GM13976 (cell line): ENCODE data around the gene FN3KRP.

Experiments
- DNase-seq: peaks from one replicate; pipeline ENCODE4 v3.0.0; 2012; ENCODE audit warnings: low spot score
- in situ Hi-C: fragments of 300-500 bp; cut with MboI; formaldehyde crosslinking; loops from one replicate; pipeline ENCODE4 v1.12.0; 2022; ENCODE audit warnings: low sequenced_read_pairs, mixed read lengths, inconsistent platforms; ENCODE audit not compliant: unreplicated experiment
- TF ChIP-seq, protein P1 (sequence below): IDR thresholded peaks from 2 replicates; pipeline ENCODE4 v1.5.1; 2012; ENCODE audit warnings: borderline replicate concordance, mild to moderate bottlenecking; ENCODE audit not compliant: insufficient read depth; ENCODE audit errors: extremely low read depth, missing control alignments, control extremely low read depth

Gene FN3KRP

DNA sequence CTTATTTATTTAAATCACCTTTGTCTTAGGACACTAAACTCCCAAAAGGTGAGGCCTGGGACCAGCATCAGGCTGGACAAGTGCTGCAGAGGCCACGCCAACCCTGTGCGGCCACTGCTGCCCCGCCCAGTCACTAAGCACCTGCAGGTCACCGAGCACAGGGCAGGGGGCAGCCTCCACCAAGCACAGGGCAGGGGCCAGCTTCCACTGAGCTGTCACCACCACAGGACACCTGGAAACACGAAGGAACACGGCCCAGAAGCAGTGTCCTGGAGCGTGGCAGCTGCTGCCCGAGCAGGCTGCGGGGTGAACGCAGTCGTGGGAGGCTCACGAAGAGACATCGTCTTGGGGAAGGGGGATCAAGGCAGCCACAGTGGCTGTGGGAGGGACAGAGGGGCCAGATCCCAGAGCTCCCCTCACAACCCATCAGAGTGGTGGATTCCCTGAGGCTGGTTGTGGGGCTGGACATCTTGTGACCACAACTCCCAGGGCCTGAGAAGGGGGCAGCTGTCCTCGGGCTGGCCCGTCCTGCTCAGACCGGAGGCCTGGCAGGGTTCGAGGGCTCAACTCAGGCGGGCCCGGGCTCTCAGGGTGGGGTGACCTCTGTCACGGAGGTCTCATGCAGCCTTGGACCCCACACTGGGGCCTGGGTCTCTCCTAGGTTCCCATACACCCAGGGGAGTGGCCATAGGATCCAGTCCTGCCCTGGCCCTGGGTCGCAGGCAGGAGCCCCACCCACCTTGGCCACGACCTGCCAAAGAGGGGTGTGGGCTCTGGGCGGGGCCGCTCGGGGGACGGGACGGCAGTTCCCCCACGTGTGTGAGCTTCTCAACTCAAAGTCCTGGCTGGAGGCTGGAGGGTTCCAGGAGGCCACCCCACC lies 36.7 kb upstream of the FN3KRP start:
- TF ChIP-seq, protein P1, sequence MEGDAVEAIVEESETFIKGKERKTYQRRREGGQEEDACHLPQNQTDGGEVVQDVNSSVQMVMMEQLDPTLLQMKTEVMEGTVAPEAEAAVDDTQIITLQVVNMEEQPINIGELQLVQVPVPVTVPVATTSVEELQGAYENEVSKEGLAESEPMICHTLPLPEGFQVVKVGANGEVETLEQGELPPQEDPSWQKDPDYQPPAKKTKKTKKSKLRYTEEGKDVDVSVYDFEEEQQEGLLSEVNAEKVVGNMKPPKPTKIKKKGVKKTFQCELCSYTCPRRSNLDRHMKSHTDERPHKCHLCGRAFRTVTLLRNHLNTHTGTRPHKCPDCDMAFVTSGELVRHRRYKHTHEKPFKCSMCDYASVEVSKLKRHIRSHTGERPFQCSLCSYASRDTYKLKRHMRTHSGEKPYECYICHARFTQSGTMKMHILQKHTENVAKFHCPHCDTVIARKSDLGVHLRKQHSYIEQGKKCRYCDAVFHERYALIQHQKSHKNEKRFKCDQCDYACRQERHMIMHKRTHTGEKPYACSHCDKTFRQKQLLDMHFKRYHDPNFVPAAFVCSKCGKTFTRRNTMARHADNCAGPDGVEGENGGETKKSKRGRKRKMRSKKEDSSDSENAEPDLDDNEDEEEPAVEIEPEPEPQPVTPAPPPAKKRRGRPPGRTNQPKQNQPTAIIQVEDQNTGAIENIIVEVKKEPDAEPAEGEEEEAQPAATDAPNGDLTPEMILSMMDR = no peak
- DNase-seq = no peak
- in situ Hi-C loops = no loop called here

DNA sequence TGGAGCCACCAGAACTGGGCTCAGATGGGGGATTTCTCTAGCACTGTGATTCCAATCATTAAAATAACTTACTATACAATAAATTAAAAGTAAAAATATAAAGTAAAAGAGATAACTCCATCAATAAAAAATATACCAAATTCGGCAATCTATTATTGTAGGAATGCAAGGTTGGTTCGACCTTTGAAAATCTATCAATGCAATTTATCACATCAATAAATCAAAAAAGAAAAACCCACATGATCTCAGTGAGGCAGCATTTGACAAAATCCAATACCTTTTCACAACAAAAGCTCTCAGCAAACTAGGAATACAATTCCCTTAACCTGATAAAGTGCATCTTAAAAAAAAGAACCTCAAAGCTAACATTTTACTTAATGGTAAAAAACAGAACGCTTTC lies 35.0 kb upstream of the FN3KRP start:
- no peak for DNase-seq
- in situ Hi-C loops = no loop called here
- TF ChIP-seq, protein P1 = no peak

DNA sequence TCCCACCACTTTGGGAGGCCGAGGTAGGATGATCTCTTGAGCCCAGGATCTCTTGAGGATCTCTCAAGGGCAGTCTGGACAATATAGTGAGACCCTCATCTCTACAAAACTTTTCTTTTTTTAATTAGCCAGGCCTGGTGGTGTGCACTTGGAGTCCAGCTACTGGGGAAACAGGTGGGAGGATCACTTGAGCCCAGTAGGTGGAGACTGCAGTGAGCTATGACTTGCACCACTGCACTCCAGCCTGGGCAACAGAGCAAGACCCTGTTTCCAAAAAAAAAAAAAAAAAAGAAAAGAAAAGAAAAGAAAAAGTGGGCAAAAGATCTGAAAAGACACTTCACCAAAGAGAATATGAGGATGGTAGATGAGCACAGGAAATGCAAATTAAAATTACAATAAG lies 33.0 kb upstream of the FN3KRP start:
- TF ChIP-seq, protein P1 = no peak
- in situ Hi-C loops = no loop called here
- no peak for DNase-seq

DNA sequence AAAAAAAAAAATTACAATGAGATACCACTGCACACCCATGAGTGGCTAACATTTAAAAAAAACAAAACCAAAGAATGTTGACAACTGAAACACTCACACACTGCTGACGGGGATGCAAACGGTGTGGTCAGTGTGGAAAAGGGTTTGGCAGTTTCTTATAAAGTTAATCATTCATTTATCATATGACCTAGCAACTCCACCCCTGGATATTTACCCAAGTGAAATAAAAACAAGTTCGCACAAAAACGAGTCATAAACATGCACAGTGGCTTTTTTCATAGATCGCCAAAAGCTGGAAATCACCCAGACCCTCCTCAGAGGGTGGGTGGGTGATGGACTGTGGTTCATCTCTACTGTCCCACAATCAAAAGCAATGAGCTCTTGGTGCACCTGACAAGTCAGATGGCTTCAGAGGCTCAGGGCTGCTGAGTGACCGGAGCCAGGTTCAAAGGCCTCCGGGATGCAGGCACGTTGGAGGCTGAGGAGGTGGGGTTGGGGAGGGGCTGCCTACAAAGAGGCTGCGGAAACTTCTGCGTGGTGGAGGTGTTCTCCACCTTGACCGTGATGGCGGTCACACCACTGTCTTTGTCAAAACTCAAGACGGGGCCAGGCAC lies 32.2 kb upstream of the FN3KRP start:
- TF ChIP-seq, protein P1 = no peak
- in situ Hi-C loops = no loop called here
- DNase-seq = no peak

DNA sequence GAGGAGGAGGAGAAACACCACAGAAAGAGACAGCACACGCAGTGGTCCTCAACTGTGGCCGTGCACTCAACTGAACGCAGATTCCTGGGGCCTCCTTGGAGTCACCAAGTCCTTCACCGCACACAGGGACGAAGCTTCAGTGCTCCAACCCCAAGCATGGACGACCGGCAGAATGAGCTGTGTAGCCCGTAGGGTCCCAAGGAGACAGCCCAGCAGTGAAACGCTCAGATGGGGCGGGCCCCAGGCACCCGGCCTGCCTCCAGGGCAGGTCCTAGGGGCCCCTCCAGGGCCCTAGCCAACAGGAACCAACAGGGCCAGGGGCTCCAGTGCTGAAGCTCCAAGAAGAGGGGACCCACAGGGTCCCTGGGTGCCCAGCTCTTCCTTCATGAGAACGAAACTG lies 31.2 kb upstream of the FN3KRP start:
- TF ChIP-seq, protein P1 = no peak
- no peak for DNase-seq
- in situ Hi-C loops = no loop called here

DNA sequence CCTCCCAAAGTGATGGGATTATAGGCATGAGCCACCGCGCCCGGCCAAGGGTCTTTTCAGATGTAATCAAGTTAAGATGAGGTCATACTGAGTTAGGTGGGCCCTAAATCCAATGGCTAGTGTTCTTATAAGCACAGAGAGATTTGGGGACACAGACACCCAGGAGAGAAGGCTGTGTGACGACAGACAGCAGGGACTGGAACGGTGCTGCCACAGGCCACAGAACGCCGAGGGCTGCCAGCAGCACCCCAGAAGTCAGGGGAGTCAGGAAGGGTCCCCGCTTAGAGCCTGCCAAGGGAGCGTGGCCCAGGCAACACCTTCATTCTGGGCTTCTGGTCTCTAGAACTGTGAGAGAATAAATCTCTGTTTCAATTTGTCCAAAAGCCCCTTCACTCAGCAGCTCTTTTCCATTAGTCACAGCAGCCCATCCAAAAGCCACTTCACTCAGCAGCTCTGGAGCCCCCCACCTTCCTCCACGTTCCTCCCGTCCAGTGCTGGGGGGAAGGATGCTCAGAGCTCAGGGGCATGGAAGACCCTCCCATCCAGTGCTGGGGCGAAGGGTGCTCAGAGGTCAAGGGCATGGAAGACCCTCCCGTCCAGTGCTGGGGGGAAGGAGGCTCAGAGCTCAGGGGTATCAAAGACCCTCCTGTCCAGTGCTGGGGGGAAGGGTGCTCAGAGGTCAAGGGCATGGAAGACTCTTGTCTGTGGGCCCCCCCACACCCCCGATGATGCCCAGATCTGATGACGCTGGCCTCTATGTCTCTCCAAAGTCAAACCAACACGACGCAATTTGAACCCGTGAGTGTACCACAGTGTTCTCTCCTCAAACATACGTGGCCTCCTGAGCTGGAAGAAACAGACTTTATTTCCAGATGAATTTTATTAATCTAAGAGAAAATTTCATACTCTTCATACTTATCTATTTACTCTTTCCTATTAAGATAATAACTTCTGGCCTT lies 29.9 kb upstream of the FN3KRP start:
- no peak for DNase-seq
- TF ChIP-seq, protein P1 = no peak
- in situ Hi-C loops = no loop called here
